T-helper 2 cell treated with Interferon-gamma antibody and Interleukin-4, amounts not matched to agents 100 ng/mL and 5 ng/mL, for 36 hours (primary cell): ENCODE measurements around the gene VIT. TPM values are rescaled to one million over a fixed set of nuclear protein-coding genes. Genes with fewer than 3 reads are reported as not detected.
"Not testable (repeated sequence)": the region's sequence is repeated elsewhere in the genome, so short reads cannot be mapped to it uniquely, and the experiment has no call there.

Experiments used
- intact Hi-C: fragments of 100-400 bp; cut with micrococcal nuclease; formaldehyde crosslinking; loops from one replicate; pipeline ENCODE4 v1.15.1; 2023
- total RNA-seq: library from RNA; stranded (reverse); gene quantifications from 2 replicates; pipeline ENCODE4 v1.2.3, GENCODE V29; 2022

The VIT gene
- total RNA-seq, 1 donor from 2014 or later = not detected

DNA sequence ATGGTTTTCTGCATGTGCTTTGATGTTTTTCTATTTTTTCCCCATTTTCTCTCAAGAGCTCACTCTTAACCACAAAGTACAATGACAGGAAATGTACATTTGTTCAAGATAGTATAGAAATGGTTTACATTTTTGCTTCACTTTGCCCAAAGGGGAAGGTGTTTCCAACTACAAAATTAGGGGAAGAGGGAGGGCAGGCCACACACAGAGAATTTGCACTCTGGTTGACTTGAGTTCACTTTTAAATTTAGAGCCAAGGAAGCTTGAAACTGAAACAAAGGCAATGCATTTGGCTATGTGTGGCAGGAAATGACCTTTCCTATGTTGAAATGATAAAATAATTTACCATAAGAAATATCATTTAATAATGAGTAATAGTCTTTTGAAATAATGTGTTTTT, 19.1 kb upstream of the VIT start:
- intact Hi-C loops = no loop called here

GRCh38 chr2:36677996-36678605, 18.4 kb upstream of the VIT start:
- intact Hi-C loops = no loop called here

- intact Hi-C loops = no loop called here
Measured at GRCh38 chr2:36678856-36679255, 17.7 kb upstream of the VIT start.

- intact Hi-C loops = no loop called here
Measured at GRCh38 chr2:36680012-36680411, 16.5 kb upstream of the VIT start.

GRCh38 chr2:36682562-36682961, 13.9 kb upstream of the VIT start:
- intact Hi-C loops = no loop called here

DNA sequence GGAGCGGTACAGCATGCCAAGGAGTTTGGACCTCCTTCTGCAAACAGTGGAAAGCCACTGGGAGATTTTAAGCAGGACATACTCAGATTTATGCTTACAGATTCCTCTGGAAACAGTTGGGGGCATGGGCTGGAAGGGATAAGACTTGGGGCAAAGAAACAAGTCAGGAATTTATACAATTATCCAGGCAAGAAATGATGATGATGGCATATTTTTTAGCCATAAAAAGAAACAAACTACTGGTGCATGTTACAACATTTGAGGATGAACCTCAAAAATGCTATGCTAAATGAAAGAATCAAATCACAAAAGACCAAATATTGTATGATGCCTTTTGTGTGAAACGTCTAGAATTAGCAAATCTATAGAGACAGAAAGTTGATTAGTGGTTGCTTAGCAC, 13.5 kb upstream of the VIT start:
- intact Hi-C loops = no loop called here

GRCh38 chr2:36688291-36688690, 8.2 kb upstream of the VIT start:
- intact Hi-C loops = not testable (repeated sequence)

DNA sequence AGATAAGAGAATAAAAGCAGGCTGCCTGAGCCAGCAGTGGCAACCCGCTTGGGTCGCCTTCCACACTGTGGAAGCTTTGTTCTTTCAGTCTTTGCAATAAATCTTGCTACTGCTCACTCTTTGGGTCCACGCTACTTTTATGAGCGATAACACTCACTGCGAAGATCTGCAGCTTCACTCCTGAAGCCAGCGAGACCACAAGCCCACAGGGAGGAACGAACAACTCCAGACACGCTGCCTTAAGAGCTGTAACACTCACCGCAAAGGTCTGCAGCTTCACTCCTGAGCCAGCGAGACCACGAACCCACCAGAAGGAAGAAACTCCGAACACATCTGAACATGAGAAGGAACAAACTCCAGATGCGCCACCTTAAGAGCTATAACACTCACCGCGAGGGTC, 7.5 kb upstream of the VIT start:
- intact Hi-C loops = not testable (repeated sequence)

DNA sequence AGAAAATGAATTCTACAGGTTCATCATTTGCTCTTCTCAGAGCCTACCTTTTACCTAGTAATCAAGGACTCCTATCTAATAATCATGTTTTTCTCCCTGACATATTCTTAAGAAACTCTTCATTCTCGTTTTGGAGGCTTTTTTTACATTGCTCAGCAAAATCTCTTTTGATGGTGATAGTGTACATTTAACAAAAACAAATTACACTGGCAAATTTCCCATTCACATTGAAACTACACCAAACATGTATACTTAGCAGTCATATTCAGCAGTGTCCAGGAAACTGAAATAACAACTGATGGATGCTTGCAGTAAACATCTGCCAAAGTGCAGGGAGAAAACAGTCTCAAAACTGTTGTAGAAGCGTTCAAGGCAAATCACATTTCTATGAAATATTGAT, 4.4 kb upstream of the VIT start:
- intact Hi-C loops = no loop called here

GRCh38 chr2:36693825-36694224, 2.7 kb upstream of the VIT start:
- intact Hi-C loops = no loop called here

- intact Hi-C loops = no loop called here
Measured at GRCh38 chr2:36695746-36696415, 626 bp upstream of the VIT start.

- intact Hi-C loops = no loop called here
Measured at GRCh38 chr2:36697424-36698066, 1.0 kb downstream of the VIT start.

- intact Hi-C loops = no loop called here
Measured at GRCh38 chr2:36698993-36699392, 2.5 kb downstream of the VIT start.

GRCh38 chr2:36700311-36700710, 3.8 kb downstream of the VIT start:
- intact Hi-C loops = no loop called here

DNA sequence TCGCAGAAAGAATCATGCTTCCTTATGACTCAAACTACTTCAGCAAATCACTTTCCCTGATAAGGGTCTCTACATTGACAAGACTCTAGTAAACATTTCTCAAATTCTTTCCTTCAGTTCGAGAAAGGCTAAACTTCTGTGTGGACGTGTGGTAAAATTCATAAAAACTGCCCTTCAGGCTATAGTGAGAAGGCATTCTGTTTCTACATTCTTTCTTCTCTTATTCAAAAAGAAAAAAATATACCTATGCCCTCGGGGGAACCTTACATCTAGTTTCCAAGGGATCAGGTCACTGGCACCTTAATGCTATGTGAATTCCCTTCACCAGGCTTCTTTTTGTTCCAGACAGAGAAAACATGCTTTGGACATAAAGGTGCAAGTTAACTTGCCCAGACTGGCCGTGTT, 4.9 kb downstream of the VIT start:
- intact Hi-C loops = no loop called here

- intact Hi-C loops = no loop called here
Measured at GRCh38 chr2:36701918-36702317, 5.4 kb downstream of the VIT start.

DNA sequence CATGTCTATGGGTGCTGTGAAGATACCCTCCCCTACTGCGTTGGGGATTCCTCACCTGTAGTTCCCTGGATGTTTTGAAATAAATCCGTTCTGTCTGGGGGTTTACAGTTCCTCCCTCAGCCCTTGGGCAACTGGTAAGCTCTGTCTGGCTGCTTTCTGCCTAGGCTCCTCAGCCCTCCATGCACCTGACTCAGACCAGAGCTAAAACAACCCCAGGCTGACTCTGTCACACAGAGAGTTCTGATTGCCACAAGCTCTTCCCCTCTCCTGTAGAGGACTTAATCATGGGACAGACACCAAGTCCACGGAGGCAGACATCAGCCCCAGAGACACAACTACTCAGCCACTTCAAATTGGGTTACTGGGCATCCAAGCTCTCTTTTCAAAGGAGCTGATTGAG, 6.3 kb downstream of the VIT start:
- intact Hi-C loops = no loop called here

DNA sequence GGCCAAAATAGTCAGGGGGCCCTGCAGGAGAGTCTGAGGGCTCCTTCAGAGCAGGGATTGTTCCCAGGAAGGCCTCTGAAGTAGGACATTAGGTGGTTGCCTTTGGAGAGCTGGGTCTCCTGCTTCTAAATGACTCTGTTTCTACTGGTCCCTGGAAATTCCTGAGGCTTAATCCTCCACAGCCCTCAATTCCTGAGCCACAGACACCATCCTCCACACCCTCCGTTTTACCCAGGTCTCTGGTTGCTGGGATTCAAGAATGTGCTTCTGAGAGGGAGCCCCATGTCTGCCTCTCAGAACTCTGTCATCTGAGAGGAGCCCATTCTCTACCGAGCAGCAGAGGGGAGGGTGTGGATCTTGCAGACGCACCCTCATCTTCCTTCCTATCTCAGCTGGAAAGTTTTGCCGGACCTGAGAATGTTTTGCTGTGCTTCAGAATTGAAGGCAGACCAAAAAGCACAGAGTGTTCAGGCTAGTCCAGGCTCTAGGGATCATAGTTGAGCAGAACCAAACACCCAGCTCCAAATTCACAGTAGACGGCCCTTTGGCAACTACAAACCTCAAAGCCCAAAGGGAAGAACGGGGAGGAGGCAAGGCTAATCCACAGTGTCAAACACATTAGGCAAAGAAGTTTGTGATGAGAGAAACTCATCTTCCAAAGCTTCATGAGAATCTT, 8.1 kb downstream of the VIT start:
- intact Hi-C loops = no loop called here

- intact Hi-C loops = no loop called here
Measured at GRCh38 chr2:36705326-36706020, 9.0 kb downstream of the VIT start.

DNA sequence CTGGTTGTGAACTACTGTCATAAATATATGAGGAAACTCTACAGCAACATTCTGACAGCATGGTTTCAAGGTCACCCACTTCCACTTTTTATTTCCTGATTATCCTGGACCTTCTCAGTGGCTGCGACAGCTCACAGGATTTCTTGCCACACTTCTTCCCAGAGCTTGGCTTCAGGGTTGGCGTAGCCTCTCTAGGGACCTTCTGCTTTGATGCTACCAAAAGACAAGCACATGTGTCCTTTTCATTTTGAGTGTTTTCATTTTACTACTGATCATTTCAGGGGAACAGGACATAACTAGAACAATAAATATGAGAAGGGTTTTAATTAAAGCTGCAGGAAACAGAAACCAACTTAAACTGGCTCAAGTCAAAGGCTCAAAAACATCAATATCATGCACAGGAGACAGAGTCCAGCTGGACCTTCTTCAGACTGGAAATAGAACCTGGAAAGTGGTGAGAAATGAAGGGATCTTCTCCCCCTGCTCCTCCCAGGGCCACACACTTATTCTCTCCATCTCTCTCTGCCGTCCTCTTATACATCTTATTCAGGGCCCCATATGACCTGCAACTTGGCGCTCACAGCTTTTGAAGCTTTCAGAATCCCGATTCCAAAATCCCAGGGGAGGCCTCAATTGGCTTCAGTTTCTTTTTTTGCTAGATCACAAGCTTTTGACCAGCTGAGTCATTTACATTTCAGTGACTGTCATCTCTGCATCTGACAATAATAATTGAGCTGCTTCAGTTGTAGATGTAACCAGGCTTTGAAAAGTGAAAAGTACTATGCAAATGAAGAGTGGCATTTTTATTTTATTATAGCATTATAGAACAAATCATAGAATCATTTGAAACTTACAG, 9.7 kb downstream of the VIT start:
- intact Hi-C loops = no loop called here

- intact Hi-C loops = no loop called here
Measured at GRCh38 chr2:36707050-36707449, 10.5 kb downstream of the VIT start.
